Dermis blood vessel endothelial cell (primary cell): Measurements from ENCODE around the gene DGKG. TPM values are rescaled to one million over a fixed set of nuclear protein-coding genes. Genes with fewer than 3 reads are reported as not detected.

ENCODE experiments used
- DNase-seq: peaks from one replicate; pipeline ENCODE4 v3.0.0; 2010
- total RNA-seq: library from RNA; depleted of rRNA; stranded (reverse); fragments of >200 nt; gene quantifications from 2 replicates; pipeline ENCODE4 v1.2.3, GENCODE V29; 2014

DGKG gene
- total RNA-seq, 1 donor from 2014 or later = under 0.01 TPM

DNA sequence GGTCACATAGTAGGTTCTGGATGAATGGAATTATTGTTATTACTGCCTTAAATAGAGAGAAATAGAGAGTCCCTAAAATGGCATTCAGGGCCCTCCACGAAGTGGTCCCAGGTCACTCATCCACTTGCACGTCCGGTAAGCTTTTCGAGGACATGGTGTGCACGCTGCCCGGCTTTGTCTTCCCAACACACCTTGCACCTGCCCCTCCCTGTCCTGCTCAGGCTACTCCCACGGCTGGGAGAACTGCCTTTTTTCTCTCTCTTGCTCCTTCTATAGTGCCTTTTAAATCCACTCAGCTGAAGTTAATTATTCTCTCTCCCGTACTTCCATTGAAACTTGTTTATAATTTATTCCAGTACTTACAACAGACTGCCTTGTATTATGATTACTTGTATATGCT is 5.6 kb upstream of the DGKG start:
- DNase-seq = no peak

DNA sequence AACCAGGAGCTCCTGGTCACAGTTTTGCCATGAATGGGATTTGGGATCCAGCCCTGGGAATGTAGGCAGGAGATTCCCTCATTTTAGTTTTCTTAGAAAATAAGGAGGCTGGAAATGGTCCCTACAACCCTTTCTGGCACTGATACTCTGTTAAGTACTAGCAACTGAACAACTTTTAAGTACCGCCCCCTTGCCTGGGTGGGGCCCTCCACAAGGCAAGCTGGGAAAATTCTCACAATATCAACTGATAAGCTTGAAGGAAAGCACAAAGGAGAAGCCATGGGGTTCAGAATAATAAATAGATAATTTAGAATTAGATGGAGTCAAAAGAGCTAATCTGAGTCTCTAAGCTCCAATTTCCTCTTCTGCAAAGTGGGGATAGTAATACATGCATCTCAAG is 4.2 kb upstream of the DGKG start:
- no peak for DNase-seq

DNA sequence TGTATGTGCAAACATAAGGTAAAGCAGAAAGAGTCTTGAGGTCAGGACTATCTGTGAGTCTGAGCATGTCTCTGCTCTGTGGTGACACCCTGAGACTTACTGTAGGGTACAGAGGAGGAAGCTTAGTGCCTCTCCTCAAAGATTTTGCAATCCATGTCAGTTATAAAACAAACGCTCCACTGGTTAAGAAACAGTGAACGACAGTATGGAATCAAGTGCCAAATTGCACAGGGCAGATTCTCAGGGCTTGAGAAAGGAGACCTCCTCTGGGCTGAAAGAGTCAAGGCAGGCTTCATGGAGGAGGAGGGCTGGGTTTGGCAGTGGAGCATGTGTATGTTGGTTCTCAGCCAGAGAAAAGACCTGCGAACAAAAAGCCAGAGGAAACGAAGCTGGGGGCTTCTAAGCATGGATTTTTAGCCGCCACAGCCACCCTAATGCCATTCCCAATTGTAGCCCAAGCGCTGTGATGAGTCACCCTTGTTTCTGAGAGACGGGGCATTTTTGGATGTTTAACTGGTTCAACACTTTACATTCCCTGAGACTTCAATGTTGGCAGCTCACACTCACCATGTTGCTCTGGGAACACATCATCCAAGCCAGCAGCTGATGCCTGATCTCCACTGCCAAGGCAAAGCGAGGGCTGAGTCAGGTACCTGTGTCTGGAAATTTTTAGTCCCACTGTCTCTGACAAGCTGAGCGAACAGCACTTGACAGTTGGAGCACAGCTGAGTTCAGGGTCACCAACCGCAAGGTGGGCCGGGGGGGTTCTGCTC is 3.4 kb upstream of the DGKG start:
- no peak for DNase-seq

DNA sequence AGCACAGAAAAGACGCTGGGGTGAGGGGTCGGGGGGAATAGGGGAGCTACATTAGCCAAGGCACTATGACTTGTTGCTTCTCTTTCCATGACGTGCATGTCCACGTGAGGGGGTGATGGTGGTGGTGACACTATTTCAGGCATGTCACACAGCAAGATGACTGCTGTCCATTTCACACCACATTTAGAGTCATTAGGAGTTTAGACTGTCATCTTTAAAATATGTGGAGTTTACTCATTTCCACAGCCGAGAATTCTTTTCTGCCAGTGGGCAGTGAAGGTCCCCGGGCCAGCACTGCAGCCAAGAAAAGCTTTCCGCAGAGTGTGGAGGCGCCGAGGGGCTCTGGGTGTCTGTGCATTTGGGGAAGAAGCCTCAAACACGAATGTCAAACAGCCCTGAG is 954 bp upstream of the DGKG start:
- DNase-seq = no peak

DNA sequence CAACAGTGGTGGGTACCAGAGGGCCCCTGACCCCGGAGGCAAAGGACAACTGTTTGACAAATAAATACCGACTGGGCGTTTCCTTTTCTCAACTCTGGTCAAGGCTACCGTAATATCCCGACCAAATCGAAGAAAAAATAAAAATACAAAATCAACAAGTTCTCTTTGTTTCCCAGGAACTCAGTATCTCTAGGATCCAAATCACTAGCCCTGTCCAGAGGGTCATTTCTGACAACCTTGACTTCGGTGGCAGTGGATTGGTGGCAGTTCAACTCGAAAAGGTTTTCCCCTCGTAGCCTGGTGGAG is 456 bp upstream of the DGKG start:
- no peak for DNase-seq

DNA sequence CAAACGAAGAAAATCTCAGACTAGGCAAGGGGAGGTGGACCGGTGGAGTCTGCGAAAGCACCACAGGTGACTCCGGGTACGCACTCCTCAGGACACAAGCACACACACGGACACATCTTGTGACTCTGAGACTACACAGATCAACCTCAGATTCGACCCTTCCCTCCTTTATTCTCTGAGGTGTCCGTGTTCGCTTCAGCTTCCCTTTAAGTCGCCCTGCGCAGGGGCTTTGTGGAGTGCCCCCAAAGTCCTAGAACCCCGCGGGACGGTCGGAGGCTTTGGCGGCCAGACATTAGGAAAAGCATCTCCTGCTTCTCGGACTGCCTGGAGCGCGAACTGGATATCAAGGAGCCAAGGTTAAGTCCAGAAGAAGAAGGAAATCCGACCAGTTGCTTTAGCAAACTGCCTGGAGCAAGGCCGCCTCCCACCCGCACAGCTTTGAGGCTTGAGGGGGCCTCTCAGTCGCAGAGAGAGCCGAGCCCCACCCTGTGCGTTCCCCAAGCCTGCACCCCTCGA is 730 bp downstream of the DGKG start:
- DNase-seq = no peak

DNA sequence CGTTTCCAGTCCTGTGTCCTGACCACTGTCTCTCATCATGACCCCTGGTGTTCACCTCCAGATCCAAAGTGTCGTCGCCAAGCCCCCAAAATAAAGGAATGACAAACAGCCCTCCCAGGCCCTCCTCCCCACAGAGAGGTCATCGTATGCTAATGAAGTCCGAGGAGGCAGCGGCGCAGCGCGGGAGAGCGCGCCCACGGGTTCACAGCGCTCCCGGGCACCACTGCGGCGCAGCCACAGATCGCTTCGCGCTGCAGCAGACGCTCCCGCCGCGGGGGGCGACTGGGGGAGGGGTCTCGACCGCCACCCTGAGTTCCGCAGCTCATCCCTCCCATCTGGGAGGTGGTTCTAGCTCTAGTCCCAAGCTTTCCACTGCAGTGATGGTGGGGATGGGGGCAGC is 1.3 kb downstream of the DGKG start:
- no peak for DNase-seq

DNA sequence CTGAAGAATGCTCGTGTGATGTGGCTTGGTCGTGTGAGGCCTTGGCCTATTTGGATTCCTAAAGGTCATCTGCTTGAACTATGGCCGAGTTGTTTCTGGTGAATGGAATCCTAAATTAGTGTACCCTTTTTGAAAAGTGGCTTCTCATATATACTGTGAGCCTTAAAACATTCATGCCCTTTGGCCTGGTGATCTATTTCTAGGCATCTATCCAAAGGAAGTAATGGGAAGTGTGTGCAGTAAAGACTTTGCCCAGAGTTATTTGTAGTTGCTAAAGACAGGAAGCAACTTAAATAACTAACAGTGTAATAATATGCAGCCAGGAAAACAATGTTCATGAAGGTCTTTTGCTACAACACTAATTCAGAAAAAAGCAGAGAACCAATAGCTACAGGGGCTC is 3.0 kb downstream of the DGKG start:
- peak; percentile 59 for DNase-seq

DNA sequence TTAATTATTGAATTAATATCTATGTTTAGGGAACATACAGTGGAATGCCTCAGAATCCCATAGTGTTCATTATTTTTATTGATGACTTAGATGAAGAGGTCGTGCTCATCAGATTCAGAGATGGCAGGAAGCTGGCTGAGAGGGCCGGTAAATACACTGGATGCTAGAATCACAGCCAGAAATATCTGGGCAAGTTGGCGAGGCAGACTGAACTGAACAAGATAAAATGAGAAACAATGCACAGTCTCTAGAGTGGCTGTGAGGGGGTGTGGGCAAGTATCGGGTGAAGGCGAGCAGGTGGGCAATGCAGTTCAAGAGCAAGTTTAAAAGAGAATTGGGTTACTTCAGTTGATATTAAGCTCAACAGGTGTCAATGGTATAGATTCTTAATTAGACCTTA is 5.9 kb downstream of the DGKG start:
- DNase-seq = no peak

DNA sequence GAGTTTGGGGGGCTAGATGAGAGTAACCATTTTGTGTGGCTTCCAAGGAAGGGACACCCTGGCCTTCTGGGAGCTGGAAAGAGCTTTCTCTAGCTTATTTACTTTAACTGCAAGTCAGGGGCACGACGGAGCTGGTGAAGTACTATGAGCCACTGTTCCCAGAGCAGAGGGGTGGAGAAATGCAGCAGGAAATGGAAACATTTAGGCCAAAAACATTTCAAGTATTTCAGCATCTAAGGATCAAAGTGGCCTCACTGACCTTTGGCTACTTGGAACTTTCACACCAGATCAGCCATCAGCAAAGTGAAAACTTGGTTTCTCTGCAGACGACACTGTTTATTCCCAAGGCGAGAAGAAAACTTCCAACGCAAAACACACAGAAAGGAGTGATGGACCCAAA is 7.9 kb downstream of the DGKG start:
- no peak for DNase-seq

DNA sequence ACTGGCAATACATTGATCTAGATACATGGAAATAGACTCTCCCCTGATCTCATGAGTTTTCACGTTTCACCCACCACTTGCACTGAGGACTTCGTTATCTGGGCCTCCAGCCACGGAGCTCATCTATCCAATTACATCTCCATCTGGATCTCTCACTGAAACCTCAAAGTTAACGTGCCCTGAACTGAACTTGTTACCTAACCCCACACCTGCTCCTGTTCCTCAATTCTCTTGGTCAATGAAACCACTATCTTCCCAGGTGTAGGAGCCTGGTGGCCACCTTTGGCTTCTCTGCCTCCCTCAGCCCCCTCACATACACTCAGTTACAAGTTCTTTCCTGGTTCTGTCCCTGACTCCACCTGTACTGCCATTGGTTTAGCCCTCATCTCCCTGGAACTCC is 9.7 kb downstream of the DGKG start:
- DNase-seq = no peak

DNA sequence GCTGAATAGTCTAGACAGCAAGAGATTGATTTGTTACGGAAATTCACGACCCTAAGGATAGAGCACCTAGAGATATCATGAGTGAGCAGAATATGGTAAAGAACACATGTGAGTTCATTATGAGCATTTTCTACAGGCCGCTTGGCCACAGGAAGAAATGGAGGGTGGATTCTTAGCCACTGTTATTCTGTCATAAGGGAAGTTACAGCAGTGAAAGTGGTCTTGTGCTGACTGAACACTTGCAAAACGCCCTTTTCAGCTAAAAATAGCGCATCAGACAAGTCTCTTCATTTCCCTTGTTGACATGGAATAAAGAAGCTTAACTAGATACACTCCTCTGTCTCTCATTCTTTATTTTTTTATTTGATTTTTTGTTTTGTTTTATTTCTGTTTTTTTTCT is 19.8 kb downstream of the DGKG start:
- no peak for DNase-seq

DNA sequence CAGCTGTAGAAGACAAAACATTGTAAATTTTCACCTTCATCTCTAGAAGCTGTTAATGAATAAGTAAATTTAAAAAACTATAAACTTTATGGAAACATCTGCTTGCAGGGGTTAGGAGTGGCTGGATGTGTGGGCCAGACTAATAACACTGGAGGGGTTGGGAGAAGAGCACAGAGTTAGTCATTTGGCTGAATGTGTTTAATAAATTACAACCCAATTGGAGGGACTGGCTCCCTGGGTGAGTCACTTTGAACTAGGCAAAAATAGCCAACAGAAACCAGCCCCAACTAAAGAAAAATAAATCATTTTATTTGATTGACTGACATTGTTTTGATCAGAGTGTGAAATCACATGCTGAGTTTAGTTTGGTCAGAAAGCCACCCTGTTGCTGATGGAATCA is 21.8 kb downstream of the DGKG start:
- DNase-seq = no peak

DNA sequence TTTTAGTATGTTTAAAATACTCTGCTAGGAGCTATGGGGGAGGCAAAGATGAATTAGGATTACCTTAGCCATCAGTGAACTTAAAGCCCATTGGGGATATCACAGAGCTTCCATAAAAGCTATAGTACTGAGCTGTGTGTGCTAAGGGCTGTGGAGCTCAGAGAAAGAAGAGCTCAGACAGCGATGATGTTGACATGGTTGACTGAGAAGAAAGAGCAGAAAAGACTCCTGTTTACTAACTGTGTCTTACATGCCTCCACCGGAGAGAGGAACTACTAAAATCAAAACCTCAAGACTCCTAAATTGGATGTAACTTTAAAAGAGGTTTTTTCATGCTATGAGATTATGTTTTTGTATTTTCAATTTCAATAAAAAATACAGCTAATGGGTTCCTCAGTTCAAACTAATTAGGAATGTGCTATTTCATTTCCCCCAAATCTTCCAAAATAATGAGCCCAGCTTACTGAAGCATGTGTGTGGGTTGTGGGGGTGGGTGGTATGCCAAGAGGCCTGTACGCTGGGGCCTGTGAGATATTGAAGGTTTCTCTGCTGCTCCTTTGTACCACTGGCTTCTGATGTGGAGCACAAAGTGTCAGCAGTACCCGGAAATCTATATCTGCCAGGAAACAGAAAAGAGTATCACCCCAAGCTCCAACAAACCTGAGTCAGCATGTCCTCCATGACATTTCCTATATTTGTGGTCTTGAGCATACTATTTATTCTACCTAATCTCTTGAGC is 22.7 kb downstream of the DGKG start:
- DNase-seq = no peak

DNA sequence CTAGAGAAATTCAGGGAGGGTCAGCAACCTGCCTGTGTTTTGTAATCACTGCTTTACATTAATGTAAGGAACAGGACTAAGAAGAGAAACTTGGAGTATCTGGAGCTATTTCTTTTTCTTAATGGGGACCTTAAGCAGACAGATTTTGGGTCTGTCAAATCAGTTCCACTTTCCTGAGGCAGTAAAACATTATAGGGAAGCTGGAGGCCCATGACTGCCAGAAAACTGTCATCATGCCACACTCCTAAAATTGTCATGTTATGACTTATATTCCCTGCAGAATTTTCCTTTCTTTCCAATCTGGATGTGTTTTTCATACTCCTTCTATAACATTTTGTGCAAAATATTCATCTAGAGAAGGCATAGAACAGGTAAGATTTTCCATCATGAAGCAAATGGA is 28.8 kb downstream of the DGKG start:
- DNase-seq = no peak

DNA sequence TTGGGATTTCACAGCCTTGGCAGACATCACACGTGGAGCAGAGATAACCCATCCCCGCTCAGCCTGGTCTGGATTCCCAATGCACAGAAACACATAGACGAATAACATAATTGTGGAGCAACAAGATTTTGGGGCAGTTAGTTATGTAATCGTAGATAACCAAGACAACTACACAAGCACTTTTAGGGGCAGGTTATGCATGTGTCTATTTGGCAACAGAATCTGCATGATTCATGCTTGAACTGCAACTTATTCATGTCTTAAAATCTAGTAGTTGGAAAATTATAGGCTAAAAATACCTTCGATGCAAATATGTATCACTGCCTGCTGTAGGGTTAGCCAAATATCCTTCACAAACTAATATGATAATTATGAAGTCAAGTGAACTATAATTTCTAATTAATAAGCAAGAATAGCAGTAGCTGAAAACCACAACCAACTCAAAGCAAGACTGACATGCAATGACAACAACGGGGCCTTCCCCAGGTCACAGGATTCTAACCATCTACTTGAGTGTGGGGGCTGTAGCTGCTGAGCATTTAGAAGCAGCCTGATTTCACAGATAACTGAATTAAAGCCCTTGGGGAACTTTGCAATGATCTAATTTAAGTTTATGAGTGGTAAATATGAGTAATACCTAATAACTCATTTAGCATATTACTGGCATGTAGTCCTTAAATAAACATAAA is 31.1 kb downstream of the DGKG start:
- DNase-seq = no peak

DNA sequence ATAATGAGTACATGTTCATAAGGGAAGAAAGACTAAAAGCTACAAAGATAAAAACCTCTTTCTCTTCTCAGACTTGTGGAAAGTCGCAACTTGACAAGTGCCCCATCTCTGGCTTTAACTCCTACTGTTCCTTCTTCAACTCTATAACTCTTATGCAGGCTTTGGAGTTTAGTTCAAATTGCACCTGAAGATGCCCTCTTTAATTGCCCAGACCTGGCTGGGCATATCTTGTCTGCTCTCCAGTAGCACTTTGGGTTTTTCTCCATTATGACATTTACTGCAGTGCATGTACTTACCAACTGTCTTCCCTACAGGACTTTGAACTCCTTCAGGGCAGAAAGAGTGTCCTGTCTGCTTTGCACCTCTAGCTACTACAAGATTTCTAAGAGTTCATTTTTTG is 32.4 kb downstream of the DGKG start:
- DNase-seq = no peak

DNA sequence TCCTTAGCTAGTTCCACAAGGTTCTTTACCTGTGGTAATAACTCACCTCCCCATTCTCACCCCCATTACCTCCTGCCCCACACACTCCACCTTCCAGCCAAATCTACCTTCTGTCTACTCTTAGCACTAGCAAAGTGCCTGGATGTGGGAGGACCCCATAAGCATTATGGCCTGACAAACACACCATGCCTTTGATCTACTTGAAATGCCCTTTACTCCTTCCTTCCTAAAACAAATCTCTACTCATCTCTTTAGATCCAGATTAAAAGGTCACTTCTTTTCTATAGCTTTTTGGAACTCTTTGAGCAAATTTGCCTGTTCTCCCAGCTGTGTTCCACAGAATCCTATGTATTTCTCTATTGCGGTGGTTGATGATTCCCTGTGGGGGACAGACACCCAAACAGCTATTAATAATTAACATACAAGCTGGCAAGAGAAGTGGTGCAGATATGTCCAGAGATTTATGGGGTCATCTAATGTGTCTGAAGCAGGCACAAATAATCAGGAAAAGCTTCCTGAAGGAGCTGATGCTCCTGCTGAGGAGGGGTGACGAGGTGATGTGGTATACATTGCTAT is 34.0 kb downstream of the DGKG start:
- no peak for DNase-seq

DNA sequence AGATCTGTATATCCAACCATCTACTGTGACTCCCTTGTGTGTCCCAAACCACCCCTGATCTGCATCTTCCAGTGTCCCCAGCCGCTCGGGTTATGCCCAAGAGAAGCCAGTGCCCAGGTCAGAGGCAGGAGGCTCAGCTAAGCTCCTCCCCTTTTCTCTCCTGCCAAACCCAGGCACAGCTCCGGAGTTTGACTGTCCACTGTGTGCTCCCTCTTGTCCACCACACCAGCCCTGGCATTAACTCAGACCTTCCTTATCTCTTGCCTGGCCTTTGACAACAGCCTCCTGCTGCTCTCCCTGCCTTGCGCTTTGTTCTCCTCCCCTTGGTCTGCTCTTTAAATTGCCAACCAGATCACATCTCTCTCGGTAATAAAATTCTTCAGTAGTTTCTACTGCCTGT is 39.3 kb downstream of the DGKG start:
- no peak for DNase-seq

DNA sequence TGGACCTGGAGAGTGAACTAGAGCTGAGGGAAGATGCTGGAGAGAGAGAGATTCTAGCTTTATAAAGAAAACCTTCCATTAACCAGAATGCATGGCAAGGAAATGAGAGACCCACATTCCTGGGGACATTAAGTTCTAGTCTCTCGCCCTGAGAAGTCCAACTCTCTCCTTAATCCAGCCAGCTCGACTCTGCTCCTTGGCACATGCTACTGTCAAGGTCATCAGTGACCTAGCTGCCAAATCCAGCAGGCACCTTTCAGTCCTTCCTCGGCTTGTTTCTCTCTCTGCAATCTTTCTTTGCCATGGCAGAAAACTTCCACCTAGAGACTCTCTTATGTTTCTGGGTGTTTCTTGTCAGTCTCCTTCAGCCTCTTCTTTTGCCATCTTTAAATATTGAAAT is 40.3 kb downstream of the DGKG start:
- DNase-seq = no peak

DNA sequence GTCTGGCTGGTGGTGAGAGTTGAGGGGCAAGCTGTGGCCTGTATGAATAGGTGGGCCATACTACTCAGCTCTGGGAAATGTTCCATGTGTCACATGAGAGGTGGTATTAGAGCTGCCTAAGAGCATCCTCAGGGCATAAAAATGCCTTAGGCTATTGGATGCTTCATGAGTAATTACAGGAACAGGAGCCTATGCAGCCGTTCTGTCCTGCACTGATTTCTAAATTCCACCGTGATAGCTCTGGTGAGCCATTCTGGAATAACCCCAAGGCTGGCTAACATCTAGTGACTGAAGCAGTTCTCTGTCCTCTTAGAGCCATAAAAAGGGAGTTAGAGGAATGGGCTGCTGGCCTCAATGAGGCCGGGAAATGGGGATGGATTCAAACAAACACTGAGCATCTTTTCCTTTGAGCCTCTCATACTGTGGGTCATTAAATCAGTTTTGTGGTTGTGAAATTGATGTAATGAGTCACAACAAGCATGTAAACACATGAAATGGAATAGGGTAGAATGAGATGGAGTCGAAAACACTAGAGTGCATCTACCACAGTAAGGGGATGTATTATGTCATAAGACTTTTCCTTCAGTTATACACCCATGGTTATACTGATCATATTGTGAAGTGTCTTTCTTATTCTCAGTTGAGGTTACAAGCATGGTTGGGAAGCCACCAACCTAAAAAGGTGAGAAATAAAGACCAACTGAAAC is 41.0 kb downstream of the DGKG start:
- DNase-seq = no peak

DNA sequence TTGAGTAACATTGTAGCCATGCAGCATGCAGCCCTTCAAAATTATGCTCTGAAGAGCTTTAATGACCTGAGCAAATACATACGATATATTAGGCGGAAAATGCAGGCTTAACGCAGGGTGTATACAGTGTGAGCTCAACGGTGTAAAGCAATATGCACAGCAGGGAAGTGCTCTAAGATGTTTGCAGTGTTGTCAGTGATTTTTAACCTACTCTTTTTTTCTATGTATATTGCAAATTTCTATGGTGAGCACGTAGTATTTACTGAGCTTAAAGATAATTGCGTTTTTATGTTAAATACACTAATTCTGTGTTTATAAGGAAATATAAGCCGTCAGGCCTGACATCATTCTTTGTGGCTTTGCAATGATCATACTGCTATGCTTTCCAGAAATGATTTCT is 42.1 kb downstream of the DGKG start:
- no peak for DNase-seq

DNA sequence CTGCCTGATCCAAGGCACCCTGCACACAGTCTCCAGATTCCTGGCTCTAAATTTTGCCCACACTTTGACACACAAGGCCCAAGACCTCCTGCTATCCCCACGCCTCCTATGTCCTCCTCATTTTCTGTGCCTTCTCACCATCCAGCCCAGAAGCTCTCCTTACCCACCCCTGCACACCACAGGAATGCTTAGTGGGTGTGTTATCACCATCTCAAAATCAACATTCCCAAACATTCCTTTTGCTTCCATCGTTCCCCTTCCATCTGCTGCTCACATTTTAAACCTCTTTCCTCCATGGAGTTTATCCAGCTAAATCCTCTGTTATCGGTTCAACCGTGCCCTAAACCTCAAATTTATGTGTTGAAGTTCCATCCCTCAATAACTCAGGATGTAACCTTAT is 43.9 kb downstream of the DGKG start:
- DNase-seq = no peak
